NCI-H1930 (cell line): ENCODE measurements around the gene TSHR.
"Not testable (repeated sequence)": the region's sequence is repeated elsewhere in the genome, so short reads cannot be mapped to it uniquely, and the experiment has no call there.

Experiments
- DNase-seq, 2 experiments: peaks; one replicate each; lab custom pipeline; 2025; lab: John Stamatoyannopoulos, UW

TSHR gene

GRCh38 chr14:80951491-80951890 is 3.9 kb upstream of the TSHR start:
- no peak for DNase-seq

- DNase-seq = not testable (repeated sequence)
Observed at GRCh38 chr14:80953211-80953610, 2.2 kb upstream of the TSHR start.

DNA sequence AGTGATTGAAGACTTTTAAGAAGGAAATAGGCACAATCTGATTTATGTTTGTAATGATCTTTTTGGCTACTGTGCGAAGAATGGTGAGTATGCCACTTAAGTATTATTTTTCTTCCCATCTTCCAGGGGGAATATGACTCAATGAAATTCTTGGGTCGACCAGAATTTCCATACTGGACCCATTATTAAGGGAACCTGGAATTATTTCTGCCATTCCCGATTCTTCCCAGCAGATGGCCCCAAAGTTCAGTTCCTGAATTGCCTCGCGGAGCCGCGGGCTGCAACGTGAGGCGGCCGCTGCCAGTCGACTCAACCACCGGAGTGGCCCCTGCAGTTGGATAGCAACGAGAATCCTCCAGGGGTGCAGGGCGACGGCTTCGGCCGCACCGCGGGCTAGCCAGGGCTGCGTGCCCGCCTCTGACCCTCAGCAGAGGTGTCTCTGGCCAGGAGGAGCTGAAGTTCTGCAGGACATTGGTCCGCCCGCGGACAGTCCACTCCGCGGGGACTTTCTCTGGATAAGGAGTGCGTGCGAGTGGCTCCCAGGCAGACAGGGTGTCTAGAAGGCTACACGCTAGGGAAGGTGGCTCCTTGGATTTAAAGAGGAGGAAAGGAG is 628 bp upstream of the TSHR start:
- peak; percentile 56 to 76 for DNase-seq

DNA sequence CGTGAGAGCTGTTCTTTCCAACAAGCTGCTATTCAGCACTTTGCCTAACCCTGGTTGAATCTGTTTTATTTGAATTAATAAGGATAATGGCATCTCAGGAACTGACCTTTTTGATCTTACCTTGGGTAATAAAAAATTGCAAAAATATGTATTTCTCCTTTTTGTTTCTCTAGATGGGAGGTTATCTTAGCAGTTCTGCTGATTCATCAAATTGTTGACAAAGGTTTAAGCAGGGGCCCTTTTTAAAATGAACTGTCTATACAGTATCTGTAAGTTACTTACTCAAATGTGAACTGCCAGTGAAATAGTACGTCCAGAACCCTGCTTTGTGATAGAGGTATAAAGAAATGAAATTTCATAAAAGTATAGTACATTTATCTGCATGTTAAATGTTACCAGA is 681 bp downstream of the TSHR start:
- no peak for DNase-seq

DNA sequence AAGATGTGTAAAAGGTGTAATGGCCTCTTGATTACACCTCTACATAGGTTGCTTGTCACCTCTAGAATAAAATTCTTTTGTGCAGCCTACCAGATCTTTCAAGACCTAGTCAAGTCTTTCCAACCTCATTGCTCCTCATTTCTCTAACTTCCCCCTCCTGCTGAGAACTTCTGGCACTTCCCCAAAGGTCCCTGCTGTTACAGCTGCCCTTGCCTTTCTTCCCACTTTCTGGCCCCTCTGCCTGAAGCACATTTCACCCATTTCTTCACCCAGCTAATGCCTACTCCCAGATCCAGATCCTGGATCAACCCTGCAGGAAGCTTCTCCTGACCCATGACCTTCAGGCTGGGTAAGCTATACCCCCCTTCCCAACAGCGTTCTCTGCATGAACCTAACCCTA is 1.5 kb downstream of the TSHR start:
- DNase-seq = no peak

GRCh38 chr14:80957613-80958012 is 2.2 kb downstream of the TSHR start:
- no peak for DNase-seq

- DNase-seq = no peak
Observed at GRCh38 chr14:80958226-80958625, 2.8 kb downstream of the TSHR start.

GRCh38 chr14:80958939-80959338 is 3.5 kb downstream of the TSHR start:
- DNase-seq = no peak

GRCh38 chr14:80959496-80959895 is 4.1 kb downstream of the TSHR start:
- no peak for DNase-seq

GRCh38 chr14:80965037-80965436 is 9.6 kb downstream of the TSHR start:
- no peak for DNase-seq

- DNase-seq = no peak
Observed at GRCh38 chr14:80973931-80974641, 18.7 kb downstream of the TSHR start.

- DNase-seq = no peak
Observed at GRCh38 chr14:80974679-80975078, 19.3 kb downstream of the TSHR start.

DNA sequence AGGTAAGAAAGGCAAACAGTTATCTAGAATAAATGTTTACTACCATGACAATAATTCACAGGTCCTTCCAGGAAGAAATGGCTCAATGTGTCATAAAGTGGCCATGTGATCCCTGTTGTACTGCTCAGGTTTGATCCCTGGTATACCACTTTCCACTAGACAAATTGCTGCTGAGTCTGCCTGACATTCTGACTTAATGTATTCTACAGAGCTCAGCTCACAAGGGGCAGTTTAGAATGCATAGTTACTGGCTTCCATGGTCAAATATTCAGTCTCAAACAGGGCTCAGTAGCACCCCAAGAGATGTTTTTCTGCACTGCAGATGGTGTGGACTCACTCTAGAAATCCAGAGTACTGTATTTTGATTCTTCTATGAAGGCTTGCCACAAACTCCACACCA is 21.8 kb downstream of the TSHR start:
- no peak for DNase-seq

- DNase-seq = no peak
Observed at GRCh38 chr14:80978403-80978802, 23.0 kb downstream of the TSHR start.

- no peak for DNase-seq
Observed at GRCh38 chr14:80979951-80980350, 24.5 kb downstream of the TSHR start.

DNA sequence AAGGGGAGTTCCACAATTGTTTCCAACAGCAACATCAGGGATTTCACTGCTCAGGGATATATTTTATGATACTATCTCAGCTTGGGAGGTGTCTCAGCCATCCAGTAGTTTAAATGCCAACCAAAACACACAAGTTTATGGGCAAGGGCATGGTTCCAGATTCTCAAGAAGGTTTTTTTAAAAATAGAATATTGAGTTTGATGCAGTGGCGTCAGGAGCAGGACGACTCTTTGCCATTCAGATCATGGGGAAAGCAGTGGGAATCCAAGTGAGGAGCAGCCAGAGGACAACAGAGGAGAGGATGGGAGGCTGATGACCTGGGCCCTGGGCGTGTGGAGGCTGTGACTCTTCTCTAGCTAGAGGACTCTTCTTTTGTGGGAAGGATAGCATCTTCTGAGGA is 25.7 kb downstream of the TSHR start:
- DNase-seq = no peak

DNA sequence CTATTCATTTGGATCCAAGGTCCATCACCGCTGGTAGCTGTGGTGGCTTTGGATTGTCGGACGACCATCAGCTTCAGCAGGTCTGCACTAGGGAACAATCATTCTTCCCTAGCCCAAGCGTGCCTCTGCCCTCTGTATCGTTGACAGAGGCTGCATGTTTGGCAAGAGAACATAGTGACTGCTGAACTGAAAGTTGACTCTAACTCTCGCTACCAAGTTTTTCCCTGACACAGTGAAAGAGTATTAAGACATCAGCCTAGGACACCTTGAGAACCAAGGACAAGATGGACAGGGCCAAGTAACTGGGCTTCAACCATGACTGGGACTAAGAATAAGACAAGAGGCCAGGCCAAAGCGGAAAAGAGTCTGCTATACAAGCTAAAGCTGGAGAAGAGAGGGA is 26.3 kb downstream of the TSHR start:
- DNase-seq = no peak

DNA sequence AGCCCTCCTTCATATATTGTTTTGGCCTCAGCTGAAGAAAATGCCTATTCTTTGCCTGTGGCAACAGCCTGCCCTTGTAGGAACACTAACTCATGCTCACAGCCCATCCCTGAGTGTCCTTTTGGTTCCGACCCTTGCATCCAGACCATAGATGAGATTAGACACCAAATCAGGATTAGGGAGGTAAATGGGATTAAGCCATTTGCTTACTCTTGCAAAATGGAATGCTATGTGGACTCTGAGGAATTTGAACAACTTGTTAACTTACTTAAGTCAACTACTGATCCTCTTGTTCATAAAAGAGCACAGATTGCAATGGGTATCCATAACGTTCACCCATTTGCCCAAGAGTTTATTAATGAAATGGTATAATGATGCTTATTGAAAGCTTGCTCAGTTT is 27.3 kb downstream of the TSHR start:
- no peak for DNase-seq

DNA sequence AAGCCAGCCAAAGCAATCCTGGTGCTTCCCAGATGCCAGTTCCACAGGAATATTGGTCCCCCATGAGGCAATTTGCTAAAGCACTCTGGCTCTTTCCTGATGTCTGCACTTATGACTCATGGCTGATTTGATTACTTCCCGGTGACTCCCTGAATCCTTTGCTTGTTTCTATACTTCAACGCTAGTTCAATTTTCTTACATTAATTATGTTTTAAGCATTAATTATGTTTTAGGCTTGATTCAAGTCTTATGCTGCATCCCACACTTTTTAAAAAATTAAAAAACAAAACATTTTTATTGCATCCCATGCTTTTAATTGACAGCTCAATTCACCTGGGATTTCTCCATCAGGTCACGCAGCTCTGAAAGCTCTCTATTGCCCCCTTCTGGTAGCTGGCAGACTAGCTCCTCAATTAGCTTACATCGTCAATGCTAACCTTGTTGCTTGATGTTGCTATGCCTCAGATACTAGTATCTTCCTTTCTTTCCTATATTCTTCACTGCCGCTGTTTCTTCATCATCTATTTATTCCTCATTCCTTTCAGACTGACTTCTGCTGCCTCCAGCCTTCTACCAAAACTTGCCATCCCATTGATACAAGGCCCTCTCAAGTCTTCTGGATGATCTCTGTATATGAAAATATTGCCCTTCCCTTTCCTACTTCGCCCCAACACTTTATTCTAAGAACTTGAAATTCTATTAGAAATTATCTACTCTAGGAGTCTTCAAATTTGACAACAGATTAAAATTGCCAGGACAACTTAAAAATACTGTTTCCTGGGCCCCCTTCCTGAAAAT is 32.0 kb downstream of the TSHR start:
- DNase-seq = peak; percentile 46 to 67

DNA sequence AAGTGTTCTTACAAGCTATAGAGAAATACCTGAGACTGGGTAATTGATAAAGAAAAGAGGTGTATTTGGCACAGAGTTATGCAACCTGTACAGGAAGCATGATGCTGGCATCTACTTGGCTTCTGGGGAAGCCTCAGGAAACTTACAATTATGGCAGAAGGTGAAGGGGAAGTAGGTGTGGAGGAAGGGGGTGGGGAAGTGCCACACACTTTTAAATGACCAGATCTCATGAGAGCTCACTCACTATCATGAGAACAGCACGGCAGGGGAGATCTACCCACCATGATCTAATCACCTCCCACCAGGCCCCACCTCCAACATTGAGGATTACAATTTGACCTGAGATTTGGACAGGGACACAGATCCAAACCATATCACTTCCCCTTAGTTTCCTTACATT is 32.8 kb downstream of the TSHR start:
- DNase-seq = no peak

- DNase-seq = no peak
Observed at GRCh38 chr14:80988735-80989429, 33.5 kb downstream of the TSHR start.

DNA sequence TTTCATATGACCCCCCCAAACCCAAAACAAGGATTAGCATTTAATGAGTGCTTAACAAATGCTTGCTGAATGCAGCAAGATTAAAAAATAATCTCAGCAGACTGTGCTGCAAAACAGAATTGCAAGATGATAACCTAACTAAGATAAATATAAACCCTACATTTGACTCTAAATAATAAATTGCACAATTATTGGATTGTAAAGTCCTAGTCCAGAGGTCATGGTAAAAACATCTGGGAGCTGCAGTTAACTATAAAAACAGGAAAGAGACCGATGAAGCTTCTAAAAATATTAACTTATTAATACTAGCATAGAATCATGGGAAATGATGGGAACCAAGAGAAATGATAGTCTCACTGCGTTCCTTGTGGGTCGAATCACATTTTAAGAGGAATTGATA is 37.2 kb downstream of the TSHR start:
- DNase-seq = no peak
